ENCODE data around the gene CD46. TPM values are rescaled to one million over a fixed set of nuclear protein-coding genes. Genes with fewer than 3 reads are reported as not detected.

The CD46 gene
- total and polyA plus RNA-seq, 10 of the 15 experiments (the other 5 are each of a cell fraction or from before 2014, with no cell fraction given) = 61.1 to 198 (median 81.4) TPM

GRCh38 chr1:207808911-207809555, 57.2 kb downstream of the CD46 start:
- no peak overlapping the region for H3K27ac ChIP-seq (ENCODE audit: control insufficient read depth, insufficient read depth)
- intact Hi-C loops (cut with micrococcal nuclease; ENCODE audit: unreplicated experiment) = no loop called here
- no peak overlapping the region for H3K9ac ChIP-seq (ENCODE audit: control insufficient read depth, insufficient read depth, low read length)
- peaks cover 48 to 54% of the 10 kb centered on the region in 2 experiments for H3K36me3 ChIP-seq (ENCODE audit: control insufficient read depth in 2 of 2, insufficient read depth in 2 of 2, low read length in 1 of 2)
- no peak overlapping the region for H3K4me3 ChIP-seq
- ChIA-PET CTCF (interaction anchor here (1.5 to 4.0 kb wide), 3 partner anchors 12 to 39 kb away, joined by 3 to 29 read pairs (median 14); no protein-coding TSS in a partner anchor), POLR2A (interaction anchor here (1.0 kb wide), 1 partner anchor 14 kb away, joined by 4 read pairs; no protein-coding TSS in a partner anchor), RAD21 (ENCODE audit: unreplicated experiment) (no interaction called here), SMC1A (ENCODE audit: uncharacterized antibody, unreplicated experiment) (interaction anchor here (1.9 kb wide), 1 partner anchor 14 kb away, joined by 9 read pairs; no protein-coding TSS in a partner anchor)
- H3K9me3 ChIP-seq (replicated peaks; ENCODE audit: control insufficient read depth, insufficient read depth, low read length) = no peaks in the 10 kb centered on the region
- H3K4me1 ChIP-seq (ENCODE audit: control insufficient read depth, insufficient read depth, low read length) = peaks cover 24% of the 10 kb centered on the region
- no peak for ATAC-seq
- no peak for FAIRE-seq
- no peak overlapping the region for H2AFZ ChIP-seq (ENCODE audit: control insufficient read depth, low read depth, low read length)
- H3K27me3 ChIP-seq (replicated peaks in 1 of 2; ENCODE audit: control insufficient read depth in 2 of 2, insufficient read depth in 2 of 2, low read length in 1 of 2) = no peaks in the 10 kb centered on the region
- in situ Hi-C loops (cut with MboI) = no loop called here
- TSS peak; percentile 21 for BruUV-seq (replicated peaks)
- H4K20me1 ChIP-seq (ENCODE audit: control insufficient read depth, insufficient read depth) = peaks cover 3% of the 10 kb centered on the region
- no peak overlapping the region; the same call in 1 of the 2 replicates for H3K4me2 ChIP-seq (ENCODE audit: control insufficient read depth, insufficient read depth)
- TF ChIP-seq KLF5 (IDR thresholded peaks at IDR 0.05; ENCODE audit: partially characterized antibody) (no peak), USF1 (IDR thresholded peaks at IDR 0.05; ENCODE audit: borderline replicate concordance, extremely low read length, insufficient read depth, low read depth, low read length) (no peak), RFX5 (IDR thresholded peaks at IDR 0.05; ENCODE audit: low read depth, low read length) (no peak)
- WGBS (ENCODE audit: insufficient coverage, insufficient replicate concordance, low lambda C conversion rate, missing lambda C conversion rate) = 96% methylated on average over 5 of the region's 5 CpGs
- DNase-seq (ENCODE audit: low read depth, low spot score) = no peak
- H3K79me2 ChIP-seq (ENCODE audit: control insufficient read depth, insufficient read depth, low read length) = peaks cover 12% of the 10 kb centered on the region

GRCh38 chr1:207810173-207810572, 58.3 kb downstream of the CD46 start:
- DNase-seq (ENCODE audit: low read depth, low spot score) (no peak), ATAC-seq (no peak), FAIRE-seq (no peak)
- H3K9ac ChIP-seq (ENCODE audit: control insufficient read depth, insufficient read depth, low read length) = no peak overlapping the region
- H3K4me2 ChIP-seq (ENCODE audit: control insufficient read depth, insufficient read depth) = no peak overlapping the region
- ChIA-PET POLR2A (interaction anchor here (0.8 to 1.1 kb wide), 5 partner anchors 8 to 17 kb away, joined by 3 to 8 read pairs (median 3); no protein-coding TSS in a partner anchor), CTCF (interaction anchor here (1.5 to 4.0 kb wide), 10 partner anchors 13 to 153 kb away, joined by 3 to 52 read pairs (median 12); no protein-coding TSS in a partner anchor), SMC1A (ENCODE audit: uncharacterized antibody, unreplicated experiment) (interaction anchor here (1.4 to 4.3 kb wide), 7 partner anchors 9 to 77 kb away, joined by 3 to 19 read pairs (median 6); no protein-coding TSS in a partner anchor), RAD21 (ENCODE audit: unreplicated experiment) (interaction anchor here (1.1 to 2.7 kb wide), 3 partner anchors 12 to 58 kb away, joined by 3 to 13 read pairs (median 7); no protein-coding TSS in a partner anchor)
- TF ChIP-seq, protein P1, sequence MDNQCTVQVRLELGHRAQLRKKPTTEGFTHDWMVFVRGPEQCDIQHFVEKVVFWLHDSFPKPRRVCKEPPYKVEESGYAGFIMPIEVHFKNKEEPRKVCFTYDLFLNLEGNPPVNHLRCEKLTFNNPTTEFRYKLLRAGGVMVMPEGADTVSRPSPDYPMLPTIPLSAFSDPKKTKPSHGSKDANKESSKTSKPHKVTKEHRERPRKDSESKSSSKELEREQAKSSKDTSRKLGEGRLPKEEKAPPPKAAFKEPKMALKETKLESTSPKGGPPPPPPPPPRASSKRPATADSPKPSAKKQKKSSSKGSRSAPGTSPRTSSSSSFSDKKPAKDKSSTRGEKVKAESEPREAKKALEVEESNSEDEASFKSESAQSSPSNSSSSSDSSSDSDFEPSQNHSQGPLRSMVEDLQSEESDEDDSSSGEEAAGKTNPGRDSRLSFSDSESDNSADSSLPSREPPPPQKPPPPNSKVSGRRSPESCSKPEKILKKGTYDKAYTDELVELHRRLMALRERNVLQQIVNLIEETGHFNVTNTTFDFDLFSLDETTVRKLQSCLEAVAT (IDR thresholded peaks at IDR 0.05) = no peak
- no peak for TF ChIP-seq NFYB (IDR thresholded peaks at IDR 0.05; ENCODE audit: insufficient read depth, low read depth, low read length)
- TF ChIP-seq RBBP5 (conservative IDR thresholded peaks at IDR 0.05) = no peak
- no peak for TF ChIP-seq ASH2L (IDR thresholded peaks at IDR 0.05; ENCODE audit: borderline replicate concordance, low read depth)
- TF ChIP-seq SMAD5 (IDR thresholded peaks at IDR 0.05; ENCODE audit: low read depth) = no peak
- no peak for TF ChIP-seq TARDBP (IDR thresholded peaks at IDR 0.05; ENCODE audit: borderline replicate concordance)
- peaks cover 50 to 52% of the 10 kb centered on the region in 2 experiments for H3K36me3 ChIP-seq (ENCODE audit: control insufficient read depth in 2 of 2, insufficient read depth in 2 of 2, low read length in 1 of 2)
- no TSS peak for BruUV-seq (replicated peaks)
- H2AFZ ChIP-seq (ENCODE audit: control insufficient read depth, low read depth, low read length) = no peak overlapping the region
- peaks cover 24% of the 10 kb centered on the region for H3K4me1 ChIP-seq (ENCODE audit: control insufficient read depth, insufficient read depth, low read length)
- intact Hi-C loops (cut with micrococcal nuclease; ENCODE audit: unreplicated experiment) (no loop called here), in situ Hi-C loops (cut with MboI) (no loop called here)
- no peaks in the 10 kb centered on the region for H3K27me3 ChIP-seq (replicated peaks in 1 of 2; ENCODE audit: control insufficient read depth in 2 of 2, insufficient read depth in 2 of 2, low read length in 1 of 2)
- H3K9me3 ChIP-seq (replicated peaks; ENCODE audit: control insufficient read depth, insufficient read depth, low read length) = no peaks in the 10 kb centered on the region
- H3K4me3 ChIP-seq = no peak overlapping the region
- peaks cover 12% of the 10 kb centered on the region for H3K79me2 ChIP-seq (ENCODE audit: control insufficient read depth, insufficient read depth, low read length)
- no peak overlapping the region for H3K27ac ChIP-seq (ENCODE audit: control insufficient read depth, insufficient read depth)
- peaks cover 3% of the 10 kb centered on the region for H4K20me1 ChIP-seq (ENCODE audit: control insufficient read depth, insufficient read depth)
- 89% methylated on average over 2 of the region's 2 CpGs for WGBS (ENCODE audit: insufficient coverage, insufficient replicate concordance, low lambda C conversion rate, missing lambda C conversion rate)
